K562 (cell line): Measurements from ENCODE around the gene NOP58. TPM values are rescaled to one million over a fixed set of nuclear protein-coding genes. Genes with fewer than 3 reads are reported as not detected.
A peak's percentile ranks its signal among the peaks of the same experiment; 100 is the strongest.

Source experiments
- ARID3A ChIP-seq: IDR thresholded peaks from 2 replicates; pipeline ENCODE4 v1.6.1; 2012; ENCODE audit warnings: low read depth, low read length, improper control_type of control experiment, borderline replicate concordance
- E2F1 ChIP-seq: sonication (generic); formaldehyde crosslinking; IDR thresholded peaks from 2 replicates; pipeline ENCODE4 v1.8.1; 2023; ENCODE audit warnings: mild to moderate bottlenecking, missing genetic modification reagents, moderate library complexity
- E2F4 ChIP-seq: sonication (generic); formaldehyde crosslinking; IDR thresholded peaks from 2 replicates; pipeline ENCODE4 v1.8.0; 2022; ENCODE audit warnings: mild to moderate bottlenecking, low read depth, missing genetic modification reagents
- EP400 ChIP-seq: fragments of 450-650 bp; IDR thresholded peaks from 2 replicates; pipeline ENCODE4 v1.6.1; 2017; ENCODE audit warnings: antibody characterized with exemption, mild to moderate bottlenecking, moderate library complexity
- ETV1 ChIP-seq: fragments of 450-650 bp; conservative IDR thresholded peaks from 2 replicates; pipeline ENCODE4 v1.6.1; 2016; ENCODE audit warnings: missing genetic modification characterization, control low read depth, low read depth, missing compliant biosample characterization
- GATAD2B ChIP-seq: fragments of 450-650 bp; IDR thresholded peaks from 2 replicates; pipeline ENCODE4 v1.6.1; 2017; ENCODE audit warnings: mild to moderate bottlenecking, borderline replicate concordance
- HMGXB4 ChIP-seq: sonication (generic); formaldehyde crosslinking; IDR thresholded peaks from 2 replicates; pipeline ENCODE4 v1.8.1; 2023; ENCODE audit warnings: mild to moderate bottlenecking, missing genetic modification reagents
- MTF1 ChIP-seq: fragments of 250-450 bp; sonication (Bioruptor Pico); IDR thresholded peaks from 2 replicates; pipeline ENCODE4 v1.9.0; 2021; ENCODE audit warnings: moderate library complexity, mild to moderate bottlenecking, inconsistent platforms, borderline replicate concordance
- POLR2G ChIP-seq: fragments of 200-400 bp; formaldehyde crosslinking; IDR thresholded peaks from 2 replicates; pipeline ENCODE4 v1.6.1; 2017; ENCODE audit warnings: low read depth, mild to moderate bottlenecking, antibody characterized with exemption, low read length, moderate library complexity
- PREB ChIP-seq: sonication (generic); formaldehyde crosslinking; IDR thresholded peaks from 2 replicates; pipeline ENCODE4 v1.8.1; 2023; ENCODE audit warnings: mild to moderate bottlenecking, missing genetic modification reagents
- PTBP1 ChIP-seq: fragments of 200-400 bp; formaldehyde crosslinking; IDR thresholded peaks from 2 replicates; pipeline ENCODE4 v1.6.1; 2017; ENCODE audit warnings: low read depth, low read length
- TARDBP ChIP-seq: fragments of 450-650 bp; IDR thresholded peaks from 2 replicates; pipeline ENCODE4 v1.6.1; 2016
- TBP ChIP-seq: optimal IDR thresholded peaks from 2 replicates; pipeline ENCODE3; 2011; ENCODE audit warnings: low read depth, low read length, improper control_type of control experiment
- TFAP4 ChIP-seq: sonication (generic); formaldehyde crosslinking; IDR thresholded peaks from 2 replicates; pipeline ENCODE4 v1.8.0; 2022; ENCODE audit warnings: missing genetic modification reagents, mild to moderate bottlenecking, moderate library complexity, borderline replicate concordance
- ZNF12 ChIP-seq: sonication (generic); formaldehyde crosslinking; IDR thresholded peaks from 2 replicates; pipeline ENCODE4 v1.4.0; 2020; ENCODE audit warnings: mild to moderate bottlenecking, missing genetic modification reagents
- ZNF277 ChIP-seq: fragments of 250-450 bp; sonication (Bioruptor Pico); IDR thresholded peaks from 2 replicates; pipeline ENCODE4 v1.8.0; 2022; ENCODE audit warnings: inconsistent platforms, mild to moderate bottlenecking, moderate library complexity, borderline replicate concordance
- polyA plus RNA-seq, 8 experiments: library from polyadenylated mRNA; depleted of rRNA in 4 of 8; stranded (reverse) in 5 of 8; unstranded in 3 of 8; fragments of >200 nt; fragmentation: Nextera tagmentation in 2 of 8; fragmentation: Illumina TruSeq in 1 of 8; extraction: Ambion mirVana in 2 of 8; extraction: Trizol in 1 of 8; gene quantifications; 2 replicates each; pipeline versions ENCODE4 v1.2.1 to v1.2.3, GENCODE V29; 2011 to 2014; ENCODE audit warnings: inconsistent platforms in 1 of 8, missing spikeins in 1 of 8
- total RNA-seq, 7 experiments: library from RNA; depleted of rRNA in 6 of 7; stranded (reverse); fragments of >200 nt in 6 of 7; fragmentation: Illumina TruSeq in 2 of 7; extraction: Trizol in 2 of 7; gene quantifications; 2 replicates each; pipeline versions ENCODE4 v1.2.1 to v1.2.3, GENCODE V29; 2011 to 2021; ENCODE audit warnings: low replicate concordance in 1 of 7

Gene NOP58
- total and polyA plus RNA-seq, 9 of the 15 experiments (the other 6 are each of a cell fraction or from before 2014, with no cell fraction given) = 132 to 332 (median 208) TPM

- TF ChIP-seq E2F1 (CRISPR knock-in tag) (no peak), TARDBP (no peak), EP400 (peak; percentile 65; the same call in 1 of the 2 replicates), ARID3A (no peak), ZNF12 (CRISPR knock-in tag) (no peak), PTBP1 (no peak), HMGXB4 (CRISPR knock-in tag) (no peak), GATAD2B (no peak), TBP (peak; percentile 56), ZNF277 (CRISPR knock-in tag) (no peak), ETV1 (tag) (peak; percentile 61), TFAP4 (CRISPR knock-in tag) (0 out of 2 replicates have a peak, but pooled peaks have one; percentile 27), POLR2G (peak; percentile 83), E2F4 (CRISPR knock-in tag) (0 out of 2 replicates have a peak, but pooled peaks have one; percentile 40), MTF1 (no peak), PREB (CRISPR knock-in tag) (no peak)
These were observed 27.0 kb upstream of the NOP58 start, which contains the start of gene SUMO1 (continued) for GRCh38 chr2:202238234-202239197.
